BE2C (cell line): Measurements from ENCODE around the gene FUNDC2.

Experiments
- DNase-seq: peaks from one replicate; pipeline ENCODE4 v3.0.0-alpha.2; 2020
- H3K27me3 ChIP-seq: fragments of 250-450 bp; sonication (Bioruptor Pico); 2 replicates; pipeline ENCODE4 v1.5.1; 2020; ENCODE audit warnings: mild to moderate bottlenecking
- H3K36me3 ChIP-seq: fragments of 250-450 bp; sonication (Bioruptor Pico); 2 replicates; pipeline ENCODE4 v1.5.1; 2020; ENCODE audit warnings: mild to moderate bottlenecking
- H3K4me1 ChIP-seq: fragments of 250-450 bp; sonication (Bioruptor Pico); 2 replicates; pipeline ENCODE4 v1.5.1; 2020
- H3K4me3 ChIP-seq: 2 replicates; pipeline ENCODE4 v1.5.1; 2011; ENCODE audit warnings: low read depth, low read length
- H3K9me3 ChIP-seq: fragments of 250-450 bp; sonication (Bioruptor Pico); 2 replicates; pipeline ENCODE4 v1.5.1; 2020
- TF ChIP-seq, protein P1 (sequence below): IDR thresholded peaks from 2 replicates; pipeline ENCODE4 v1.5.1; 2012; ENCODE audit warnings: mild to moderate bottlenecking, low read depth, low read length

The FUNDC2 gene

DNA sequence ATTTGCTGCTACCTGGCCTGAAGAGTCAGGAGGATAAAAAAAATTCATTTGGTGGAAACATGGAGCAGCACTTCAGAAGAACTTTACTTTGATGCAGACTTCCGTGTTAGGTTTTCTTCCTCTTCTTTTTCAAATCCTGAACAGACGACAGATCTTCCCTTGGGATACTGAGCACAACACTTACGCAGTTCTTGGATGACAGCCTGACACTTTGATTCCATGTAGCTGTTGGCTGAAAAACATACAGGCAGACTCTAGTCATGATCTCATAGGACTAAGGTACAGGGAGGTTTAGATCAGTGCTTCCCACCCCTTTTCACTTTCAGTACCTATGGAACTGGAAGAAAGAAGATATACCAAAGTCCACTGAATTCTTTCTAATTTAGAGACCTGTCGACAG, 35.1 kb downstream of the FUNDC2 start:
- H3K4me3 ChIP-seq, result no peak overlapping the region
- no peaks in the 10 kb centered on the region for H3K27me3 ChIP-seq
- DNase-seq, result no peak
- H3K4me1 ChIP-seq, result no peaks in the 10 kb centered on the region
- TF ChIP-seq, protein P1, sequence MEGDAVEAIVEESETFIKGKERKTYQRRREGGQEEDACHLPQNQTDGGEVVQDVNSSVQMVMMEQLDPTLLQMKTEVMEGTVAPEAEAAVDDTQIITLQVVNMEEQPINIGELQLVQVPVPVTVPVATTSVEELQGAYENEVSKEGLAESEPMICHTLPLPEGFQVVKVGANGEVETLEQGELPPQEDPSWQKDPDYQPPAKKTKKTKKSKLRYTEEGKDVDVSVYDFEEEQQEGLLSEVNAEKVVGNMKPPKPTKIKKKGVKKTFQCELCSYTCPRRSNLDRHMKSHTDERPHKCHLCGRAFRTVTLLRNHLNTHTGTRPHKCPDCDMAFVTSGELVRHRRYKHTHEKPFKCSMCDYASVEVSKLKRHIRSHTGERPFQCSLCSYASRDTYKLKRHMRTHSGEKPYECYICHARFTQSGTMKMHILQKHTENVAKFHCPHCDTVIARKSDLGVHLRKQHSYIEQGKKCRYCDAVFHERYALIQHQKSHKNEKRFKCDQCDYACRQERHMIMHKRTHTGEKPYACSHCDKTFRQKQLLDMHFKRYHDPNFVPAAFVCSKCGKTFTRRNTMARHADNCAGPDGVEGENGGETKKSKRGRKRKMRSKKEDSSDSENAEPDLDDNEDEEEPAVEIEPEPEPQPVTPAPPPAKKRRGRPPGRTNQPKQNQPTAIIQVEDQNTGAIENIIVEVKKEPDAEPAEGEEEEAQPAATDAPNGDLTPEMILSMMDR, result no peak
- no peaks in the 10 kb centered on the region for H3K9me3 ChIP-seq
- no peaks in the 10 kb centered on the region for H3K36me3 ChIP-seq

DNA sequence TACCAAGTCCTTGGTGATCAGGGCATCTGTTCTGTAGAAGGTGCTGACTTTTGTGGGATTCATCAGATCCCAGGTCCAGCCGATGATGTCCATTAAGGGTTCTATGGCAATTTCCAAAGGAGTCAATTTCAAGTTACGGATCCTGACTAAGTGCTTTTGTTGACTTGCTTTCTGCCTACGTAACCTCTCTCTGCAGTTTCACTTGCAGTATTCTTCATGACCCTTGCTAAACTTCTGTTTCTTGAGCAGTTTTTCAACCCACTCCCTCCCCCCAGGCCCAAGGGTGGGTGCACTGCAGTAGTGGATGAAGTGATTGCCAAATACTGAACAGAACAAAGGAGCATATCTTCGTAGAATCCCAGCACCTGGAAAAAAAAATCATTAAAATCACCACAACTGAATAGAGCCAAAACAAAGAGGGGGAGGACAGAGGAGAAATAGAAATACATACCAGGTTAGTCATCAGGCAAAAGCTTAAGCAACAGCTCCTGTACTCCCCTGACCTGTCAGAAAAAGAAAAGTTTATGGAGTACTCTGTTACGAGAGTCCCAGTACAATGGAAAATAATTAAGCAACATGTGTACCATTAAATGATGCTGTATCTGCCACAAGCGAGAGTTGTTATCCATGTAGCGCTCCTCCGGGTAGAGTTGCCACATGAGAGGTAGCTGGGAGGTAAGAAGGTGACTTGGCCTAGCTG, 38.5 kb downstream of the FUNDC2 start:
- Histone ChIP-seq H3K9me3 (no peaks in the 10 kb centered on the region), H3K36me3 (no peaks in the 10 kb centered on the region), H3K4me1 (no peaks in the 10 kb centered on the region), H3K27me3 (no peaks in the 10 kb centered on the region), H3K4me3 (no peak overlapping the region)
- no peak for DNase-seq
- TF ChIP-seq, protein P1, result no peak

DNA sequence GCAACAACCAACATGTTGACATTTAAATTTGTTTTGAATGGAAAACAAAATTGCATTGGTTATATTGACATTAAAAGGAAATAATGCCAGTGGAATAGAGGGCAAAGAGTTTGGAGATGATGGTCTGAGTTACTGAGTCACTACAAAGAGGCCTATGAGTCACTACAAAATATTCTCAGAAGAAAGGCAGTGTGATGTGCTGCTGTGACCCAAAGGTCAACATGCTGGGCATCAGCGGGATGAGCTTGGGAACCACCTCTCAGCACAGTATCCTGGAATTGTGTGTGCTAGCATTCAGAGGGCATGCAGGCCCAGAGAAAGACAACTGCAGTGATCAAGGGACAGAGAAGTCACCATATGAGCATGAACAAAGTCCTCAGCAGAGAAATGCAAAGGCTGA, 41.5 kb downstream of the FUNDC2 start:
- H3K36me3 ChIP-seq, result no peaks in the 10 kb centered on the region
- no peak for DNase-seq
- no peaks in the 10 kb centered on the region for H3K27me3 ChIP-seq
- TF ChIP-seq, protein P1, result no peak
- no peaks in the 10 kb centered on the region for H3K9me3 ChIP-seq
- H3K4me3 ChIP-seq, result no peak overlapping the region
- no peaks in the 10 kb centered on the region for H3K4me1 ChIP-seq

DNA sequence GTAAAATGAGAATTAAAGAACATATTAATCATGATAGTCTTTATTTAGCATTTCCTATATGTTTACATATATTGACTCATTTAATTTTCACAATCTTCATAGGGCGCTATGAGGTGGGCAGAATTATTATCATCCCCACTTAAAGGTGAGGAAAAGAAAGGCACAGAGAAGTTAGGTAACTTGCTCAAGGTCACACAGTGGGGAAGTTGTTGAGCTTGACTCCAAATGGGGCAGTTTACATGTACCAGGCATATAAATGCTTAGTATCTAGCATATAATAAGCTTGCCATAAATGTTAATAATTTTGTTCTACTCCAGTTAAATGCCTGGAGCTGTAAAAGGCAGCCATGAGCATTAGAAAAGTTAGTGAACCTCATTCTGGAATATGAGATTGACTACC, 42.8 kb downstream of the FUNDC2 start:
- Histone ChIP-seq H3K36me3 (no peaks in the 10 kb centered on the region), H3K9me3 (no peaks in the 10 kb centered on the region), H3K27me3 (no peaks in the 10 kb centered on the region), H3K4me1 (no peaks in the 10 kb centered on the region), H3K4me3 (peak overlapping the region; percentile 76; the same call in 1 of the 2 replicates)
- no peak for DNase-seq
- TF ChIP-seq, protein P1, result no peak

DNA sequence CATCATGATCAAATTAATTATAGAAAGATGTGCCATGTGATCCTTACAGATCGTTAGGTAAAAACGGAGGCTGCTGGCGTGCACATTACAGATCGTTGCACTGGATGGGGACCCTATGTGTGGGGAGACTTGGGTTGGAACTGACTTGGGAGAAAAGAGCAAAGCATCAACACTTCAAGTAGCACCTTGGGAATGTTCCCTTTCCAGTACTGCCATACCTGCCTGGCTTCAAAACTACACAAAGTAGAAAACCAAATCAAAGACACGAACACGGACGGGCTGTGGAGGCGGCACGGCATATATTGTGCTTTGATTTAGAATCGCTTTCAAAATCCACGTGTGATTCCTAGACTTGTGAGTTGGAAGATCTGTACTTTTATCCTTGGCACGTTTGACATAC, 43.4 kb downstream of the FUNDC2 start:
- no peaks in the 10 kb centered on the region for H3K9me3 ChIP-seq
- peak overlapping the region; percentile 76 for H3K4me3 ChIP-seq
- no peaks in the 10 kb centered on the region for H3K36me3 ChIP-seq
- no peaks in the 10 kb centered on the region for H3K4me1 ChIP-seq
- no peaks in the 10 kb centered on the region for H3K27me3 ChIP-seq
- TF ChIP-seq, protein P1, result no peak
- no peak for DNase-seq

DNA sequence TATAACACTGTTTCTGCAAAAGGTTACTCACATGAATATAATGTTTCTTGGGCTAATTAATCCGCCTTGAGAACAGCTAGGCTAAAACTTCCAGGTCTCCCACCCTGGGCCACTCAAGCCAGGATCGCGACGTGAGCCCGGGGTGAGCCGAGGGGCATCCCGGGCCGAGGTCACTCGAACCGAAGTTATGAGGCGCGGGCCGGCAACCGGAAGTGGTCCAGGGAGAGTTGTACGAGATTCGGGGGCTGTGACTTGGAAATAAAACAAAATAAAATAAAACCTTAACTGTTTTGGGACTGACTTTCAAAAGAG, 44.0 kb downstream of the FUNDC2 start:
- no peaks in the 10 kb centered on the region for H3K36me3 ChIP-seq

More for the DNA sequence above, 44.0 kb downstream of the FUNDC2 start:
- TF ChIP-seq, protein P1, result no peak
- no peaks in the 10 kb centered on the region for H3K27me3 ChIP-seq
- no peaks in the 10 kb centered on the region for H3K4me1 ChIP-seq
- H3K9me3 ChIP-seq, result no peaks in the 10 kb centered on the region
- no peak for DNase-seq
- peak overlapping the region; percentile 76 for H3K4me3 ChIP-seq
